Stimulated activated CD8-positive, alpha-beta memory T cell treated with anti-CD3 and anti-CD28 coated beads, Interleukin-2, amount 100 ng/mL, for 1 hour (primary cell): Measurements from ENCODE around the gene UNC5A.

Source experiments
- DNase-seq, 2 donors: peaks; one replicate each; pipeline ENCODE4 v3.0.0-alpha.2; 2020; ENCODE audit warnings: low read depth in 2 of 2

The UNC5A gene

DNA sequence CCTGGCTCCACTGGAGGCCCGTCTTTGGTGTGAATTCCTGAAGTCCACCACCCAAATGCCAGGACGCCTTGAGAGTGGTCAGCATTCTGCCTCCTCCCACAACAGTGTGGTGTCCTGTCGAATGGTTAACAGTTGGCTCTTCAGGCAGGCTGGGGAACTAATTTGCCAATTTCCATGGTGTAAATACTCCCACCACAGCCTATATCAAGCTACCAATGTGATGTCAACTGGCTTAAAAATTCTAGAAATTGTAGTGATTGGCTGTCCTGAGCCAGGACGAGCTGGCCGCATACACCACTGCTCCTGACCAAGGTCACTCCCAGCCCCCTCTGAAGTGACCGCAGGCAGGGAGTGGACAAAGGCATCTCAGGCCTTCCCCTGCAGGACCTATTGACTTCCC lies 11.1 kb downstream of the UNC5A start:
- no peak for DNase-seq

DNA sequence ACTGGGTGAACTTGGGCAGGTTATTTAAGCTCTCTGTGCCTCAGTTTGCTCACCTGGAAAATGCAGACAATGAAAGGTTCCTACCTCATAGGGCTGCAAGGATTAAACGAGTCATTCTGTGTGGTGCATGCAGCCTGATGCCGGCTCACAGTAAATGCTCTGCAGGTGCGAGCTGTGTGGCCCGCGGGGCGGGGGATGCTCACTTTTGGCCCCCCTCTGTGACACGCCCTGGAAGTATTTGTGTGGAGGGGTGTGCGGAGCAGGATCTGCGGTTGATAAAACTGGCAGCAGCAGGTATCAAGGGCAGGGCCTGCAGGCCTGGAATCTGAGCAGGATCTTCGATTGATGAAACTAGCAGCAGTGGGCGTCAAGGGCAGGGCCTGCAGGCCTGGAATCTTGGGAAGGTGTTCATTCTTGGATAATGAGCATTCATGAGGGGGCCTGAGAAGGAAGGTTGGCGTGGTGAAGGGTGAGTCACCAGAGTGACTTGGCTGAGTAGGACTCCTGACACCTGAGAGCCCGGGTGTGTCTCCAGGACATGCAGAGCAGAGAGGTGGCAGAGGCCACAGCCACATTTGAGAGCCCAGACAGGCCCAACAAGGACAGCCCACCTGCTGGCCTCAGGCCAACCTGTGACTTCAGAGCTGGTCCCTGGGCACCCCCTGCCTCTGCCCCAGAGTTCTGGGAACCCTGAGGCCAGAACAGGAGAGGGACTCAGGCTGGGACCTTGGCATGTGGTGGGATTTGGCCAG lies 11.9 kb downstream of the UNC5A start:
- no peak for DNase-seq

DNA sequence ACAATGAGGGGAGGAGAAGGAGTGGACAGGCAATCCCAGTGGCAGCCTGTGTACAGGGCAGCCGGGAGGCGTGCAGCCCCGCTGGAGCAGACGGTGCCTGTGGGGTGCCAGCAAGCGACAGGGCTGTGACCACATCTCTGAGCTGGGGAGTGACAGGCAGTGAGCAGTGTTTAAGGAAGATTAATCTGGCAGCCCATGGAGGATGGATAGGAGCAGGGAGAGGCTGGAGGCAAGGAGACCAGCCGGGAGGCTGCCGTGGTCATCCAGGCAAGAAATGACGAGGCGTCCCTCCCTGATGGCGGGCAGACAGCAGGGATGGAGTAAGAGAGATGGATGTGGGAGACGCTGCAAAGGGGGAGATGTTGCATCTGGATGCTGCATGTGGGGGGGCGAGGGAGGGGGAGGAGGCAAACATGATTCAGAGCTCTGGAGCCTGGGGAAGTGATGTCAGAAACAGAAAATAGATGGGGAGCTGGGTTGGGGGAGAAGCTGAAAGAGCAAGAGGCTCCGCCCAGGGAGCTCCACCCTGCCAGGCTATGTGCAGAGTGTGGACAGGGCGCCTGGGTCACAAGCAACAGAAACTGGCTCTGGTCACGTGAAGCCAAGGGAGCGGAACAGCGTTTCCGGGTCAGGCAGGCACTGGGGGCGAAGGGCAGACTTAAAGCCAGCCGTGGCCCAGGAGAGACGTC lies 12.6 kb downstream of the UNC5A start:
- DNase-seq = no peak

DNA sequence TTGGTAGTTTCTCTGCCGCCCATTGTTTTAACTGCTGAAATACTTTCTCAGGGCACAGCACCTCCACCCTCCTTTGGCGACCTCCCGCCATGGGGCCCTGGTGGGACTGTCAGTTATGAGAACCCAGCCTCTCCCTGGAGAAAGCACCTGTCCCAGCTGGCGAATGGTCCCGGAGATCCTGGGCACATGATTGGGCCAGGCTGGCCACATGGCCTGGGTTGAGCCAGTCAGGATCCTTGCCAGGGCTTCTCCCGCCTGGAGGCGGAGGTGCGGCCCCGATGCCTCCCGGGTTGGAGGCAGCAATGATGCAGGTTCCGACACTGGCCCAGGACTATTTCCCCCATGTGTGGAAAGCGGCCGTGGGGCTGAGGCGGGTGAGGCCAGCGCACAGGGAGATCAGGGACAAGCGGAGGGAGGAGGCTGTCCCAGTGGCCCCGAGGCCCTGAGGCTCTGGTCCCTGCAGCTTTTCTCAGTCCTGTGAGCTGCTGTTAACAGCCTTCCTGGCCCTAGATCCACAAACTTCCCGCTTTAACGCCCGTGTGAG lies 13.6 kb downstream of the UNC5A start:
- no peak for DNase-seq

DNA sequence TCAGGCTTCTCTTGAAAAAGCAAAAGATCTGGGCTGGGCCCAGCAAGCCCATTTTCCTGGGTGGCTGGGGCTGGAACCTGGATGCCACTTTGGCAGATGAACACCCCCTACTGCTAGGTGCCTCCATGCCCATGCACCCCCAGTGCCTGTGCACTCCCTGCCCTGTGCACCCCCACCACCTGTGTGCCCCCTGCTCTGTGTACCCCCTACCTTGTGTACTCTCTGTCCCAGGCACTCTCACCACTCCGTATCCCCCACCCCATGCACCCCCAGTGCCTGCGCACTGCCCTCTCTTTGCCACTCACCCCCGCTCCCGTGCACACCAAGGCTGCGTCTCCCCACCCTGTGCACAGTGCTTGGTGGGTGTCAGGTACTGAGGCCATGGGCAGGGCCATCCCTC lies 14.2 kb downstream of the UNC5A start:
- no peak for DNase-seq

DNA sequence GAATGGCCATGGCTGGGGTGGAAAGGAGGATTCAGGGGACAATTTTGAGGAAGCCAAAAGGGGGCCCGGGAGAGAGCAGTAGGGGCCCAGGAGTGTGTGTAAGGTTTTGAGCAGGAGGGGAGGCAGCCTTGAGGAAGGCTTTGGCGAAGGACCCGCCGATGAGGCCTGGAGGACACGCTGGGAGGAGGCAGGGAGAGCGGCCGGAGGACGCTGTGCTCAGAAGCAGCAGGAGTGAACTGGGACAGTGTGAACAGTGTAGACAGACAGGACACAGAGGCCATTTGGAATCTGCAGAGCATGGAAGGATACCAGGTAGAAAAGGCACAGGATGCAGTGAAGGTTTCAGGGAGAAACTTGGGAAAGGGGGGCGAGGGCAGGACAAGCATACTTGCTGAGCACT lies 14.9 kb downstream of the UNC5A start:
- DNase-seq = no peak

DNA sequence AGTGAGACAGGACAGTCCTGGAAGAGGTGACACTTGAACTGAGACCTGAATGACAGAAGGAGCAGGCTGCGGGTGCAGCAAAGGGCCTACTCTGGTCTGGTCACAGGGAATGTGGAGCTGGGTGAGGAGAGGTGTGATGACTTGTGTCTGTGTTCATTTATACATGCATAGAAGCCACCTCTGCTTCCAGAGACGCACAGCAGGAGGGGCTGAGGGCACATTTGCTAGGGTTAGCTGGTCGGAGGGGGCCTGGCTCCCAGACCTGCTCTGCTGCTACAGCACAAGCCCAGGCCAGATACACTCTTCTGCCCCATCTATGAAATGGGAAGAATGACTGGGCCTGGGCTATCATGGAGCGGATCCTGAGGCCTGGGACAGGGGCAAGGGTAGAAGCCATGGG lies 15.6 kb downstream of the UNC5A start:
- DNase-seq = no peak

DNA sequence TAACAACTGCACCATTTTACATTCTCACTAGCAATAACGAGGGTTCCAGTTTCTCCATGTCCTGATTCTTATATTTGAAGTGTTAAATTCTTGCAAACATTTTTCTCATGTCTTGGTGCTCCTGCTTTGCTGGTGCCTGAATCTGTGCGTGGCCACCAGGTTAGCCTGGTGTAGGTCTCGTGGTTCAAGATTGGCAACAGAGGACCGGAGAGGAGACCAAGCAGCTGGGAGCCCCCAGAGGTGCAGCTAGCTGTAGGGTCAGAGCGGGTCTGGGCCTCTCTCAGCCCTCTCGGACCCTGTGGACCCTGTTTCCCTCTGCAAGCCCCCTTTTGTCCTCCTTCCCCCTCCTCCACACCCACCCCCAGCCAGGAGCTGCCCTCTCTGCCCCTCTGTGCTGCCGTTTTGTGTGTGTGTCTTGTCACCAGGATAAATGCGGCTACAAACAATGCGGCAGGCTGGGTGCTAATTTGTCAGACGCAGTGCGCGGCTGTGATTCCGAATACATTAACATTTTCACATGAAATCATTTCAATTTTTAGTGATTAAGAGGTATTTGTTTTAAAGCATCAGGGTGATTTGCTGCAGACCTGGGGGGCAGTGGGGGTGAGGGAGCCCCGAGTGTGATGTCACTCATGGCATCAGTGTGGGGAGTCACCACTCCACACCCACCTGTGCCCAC lies 17.5 kb downstream of the UNC5A start:
- DNase-seq = no peak

DNA sequence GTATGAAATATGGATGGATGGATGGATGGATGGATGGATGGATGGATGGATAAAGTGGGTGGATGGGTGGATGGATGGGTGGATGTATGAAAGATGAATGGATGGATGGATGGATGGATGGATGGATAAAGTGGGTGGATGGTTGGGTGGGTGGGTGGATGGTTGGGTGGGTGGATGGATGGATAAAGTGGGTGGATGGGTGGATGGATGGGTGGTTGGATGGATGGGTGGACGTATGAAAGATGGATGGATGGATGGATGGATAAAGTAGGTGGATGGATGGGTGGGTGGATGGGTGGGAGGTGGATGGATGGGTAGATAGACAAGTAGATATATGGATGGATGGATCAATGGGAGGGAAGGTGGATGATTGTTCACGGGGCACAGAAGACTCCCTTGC lies 19.0 kb downstream of the UNC5A start:
- no peak for DNase-seq

DNA sequence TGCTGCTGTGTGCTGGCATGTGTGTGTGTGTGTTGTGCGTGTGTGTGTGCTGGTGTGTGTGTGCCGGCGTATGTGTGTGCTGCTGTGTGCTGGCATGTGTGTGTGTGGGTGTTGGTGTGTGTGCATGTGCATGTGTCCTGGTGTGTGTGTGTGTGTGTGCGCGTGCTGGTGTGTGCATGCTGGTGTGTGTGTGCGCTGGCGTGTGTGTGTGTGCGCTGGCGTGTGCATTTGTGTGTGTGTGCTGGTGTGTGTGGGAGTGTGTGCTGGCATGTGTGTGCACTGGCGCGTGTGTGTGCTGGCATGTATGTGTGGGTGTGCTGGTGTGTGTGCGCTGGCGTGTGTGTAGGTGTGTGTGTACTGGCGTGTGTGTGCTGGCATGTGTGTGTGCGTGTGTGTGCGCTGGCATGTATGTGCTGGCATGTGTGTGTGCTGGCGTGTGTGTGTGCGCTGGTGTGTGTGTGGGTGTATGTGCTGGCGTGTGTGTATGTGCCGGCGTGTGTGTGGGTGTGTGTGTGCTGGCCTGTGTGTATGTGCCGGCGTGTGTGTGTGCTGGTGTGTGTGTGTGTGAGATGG lies 20.1 kb downstream of the UNC5A start:
- DNase-seq = no peak

DNA sequence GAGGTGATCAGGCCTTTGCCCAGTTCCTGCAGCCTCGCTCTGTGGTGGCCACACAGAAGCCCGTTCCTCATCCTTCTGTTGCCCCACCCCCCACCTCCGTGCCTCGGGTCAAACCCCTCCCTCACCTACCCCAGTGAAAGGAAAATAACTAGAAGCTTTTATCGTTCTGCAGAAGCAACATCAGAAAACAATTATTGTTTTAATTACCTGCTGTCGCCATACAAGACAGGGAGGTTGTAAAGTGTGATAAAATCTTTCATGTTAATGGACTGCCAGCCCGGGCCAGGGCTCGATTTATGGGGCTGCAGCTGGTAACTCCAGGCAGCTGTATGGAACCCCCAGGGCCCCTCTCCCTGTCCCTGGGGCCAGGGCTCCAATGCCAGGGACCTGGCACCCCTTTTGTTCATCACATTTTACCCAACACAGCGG lies 20.6 kb downstream of the UNC5A start:
- DNase-seq = no peak

DNA sequence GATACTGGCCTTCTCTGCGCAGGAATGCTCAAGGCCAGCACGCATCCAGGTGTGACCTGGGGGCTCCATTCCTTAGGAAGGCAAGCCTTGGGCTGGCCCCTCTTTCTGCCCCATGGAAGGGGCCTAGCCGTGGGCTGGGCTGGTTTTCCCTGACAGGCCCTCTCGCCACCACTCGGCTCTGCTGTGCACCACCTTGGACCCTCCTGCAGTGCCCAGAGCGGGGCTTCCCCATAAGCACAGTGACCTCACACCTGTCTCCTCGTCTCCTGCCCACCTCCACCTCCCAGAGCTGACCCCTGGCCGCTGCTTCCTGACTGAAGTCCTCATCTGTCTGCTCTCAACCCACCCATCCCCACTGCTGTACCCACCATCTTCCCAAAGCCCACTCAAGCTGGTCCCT lies 21.1 kb downstream of the UNC5A start:
- no peak for DNase-seq

DNA sequence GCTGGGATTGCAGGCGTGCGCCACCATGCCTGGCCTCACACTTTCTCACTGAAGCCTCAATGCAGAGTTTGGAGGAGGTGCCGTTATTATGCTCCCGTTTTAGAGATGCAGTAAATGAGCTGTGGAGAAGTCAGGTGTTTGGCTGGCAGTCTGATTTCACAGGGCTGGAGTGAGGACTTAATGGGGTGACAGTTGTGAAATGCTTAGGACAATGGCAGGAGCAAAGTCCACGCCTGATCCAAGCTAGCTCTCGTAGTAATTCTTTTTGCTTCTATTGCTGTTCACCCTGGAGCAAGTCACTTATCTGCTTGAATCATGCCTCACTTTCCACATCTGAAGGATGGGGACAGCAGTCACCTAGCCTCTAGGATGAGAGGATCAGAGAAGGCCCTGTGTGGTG lies 21.8 kb downstream of the UNC5A start:
- no peak for DNase-seq

DNA sequence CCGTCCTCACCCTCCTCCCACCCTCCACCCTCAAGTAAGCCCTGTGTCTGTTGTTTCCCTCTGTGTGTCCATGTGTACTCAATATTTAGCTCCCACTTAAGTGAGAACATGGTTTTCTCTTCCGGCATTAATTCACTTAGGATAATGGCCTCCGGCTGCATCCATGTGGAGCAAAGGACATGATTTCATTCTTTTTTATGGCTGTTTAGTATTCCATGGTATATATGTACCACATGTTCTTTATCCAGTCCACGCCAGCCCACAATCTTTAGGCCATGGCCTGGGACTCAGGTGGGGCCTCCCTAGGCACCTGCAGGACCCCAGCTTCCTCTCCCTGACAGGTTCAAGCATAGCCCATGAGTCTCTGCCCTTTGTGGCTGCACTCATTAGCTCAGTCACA lies 22.9 kb downstream of the UNC5A start:
- no peak for DNase-seq

DNA sequence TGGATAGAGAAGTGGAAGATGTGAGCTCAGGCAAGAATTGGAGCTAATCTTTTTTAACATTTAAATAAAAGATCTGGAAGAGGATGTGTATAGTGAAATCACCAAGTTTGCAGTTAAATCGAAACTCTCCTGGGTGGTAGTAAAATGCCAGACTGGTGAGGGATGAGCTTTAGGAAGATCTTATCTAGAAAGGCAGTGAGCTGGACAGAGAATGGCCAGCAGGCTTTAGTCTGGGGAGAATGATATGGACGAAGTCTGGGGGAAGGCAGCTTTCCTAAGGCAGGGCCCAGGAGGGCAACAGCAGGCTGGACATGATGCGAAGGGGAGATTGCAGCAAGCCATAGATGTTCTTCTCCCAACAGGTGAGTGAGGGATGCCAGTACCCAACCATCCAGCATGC lies 25.6 kb downstream of the UNC5A start:
- DNase-seq = no peak

DNA sequence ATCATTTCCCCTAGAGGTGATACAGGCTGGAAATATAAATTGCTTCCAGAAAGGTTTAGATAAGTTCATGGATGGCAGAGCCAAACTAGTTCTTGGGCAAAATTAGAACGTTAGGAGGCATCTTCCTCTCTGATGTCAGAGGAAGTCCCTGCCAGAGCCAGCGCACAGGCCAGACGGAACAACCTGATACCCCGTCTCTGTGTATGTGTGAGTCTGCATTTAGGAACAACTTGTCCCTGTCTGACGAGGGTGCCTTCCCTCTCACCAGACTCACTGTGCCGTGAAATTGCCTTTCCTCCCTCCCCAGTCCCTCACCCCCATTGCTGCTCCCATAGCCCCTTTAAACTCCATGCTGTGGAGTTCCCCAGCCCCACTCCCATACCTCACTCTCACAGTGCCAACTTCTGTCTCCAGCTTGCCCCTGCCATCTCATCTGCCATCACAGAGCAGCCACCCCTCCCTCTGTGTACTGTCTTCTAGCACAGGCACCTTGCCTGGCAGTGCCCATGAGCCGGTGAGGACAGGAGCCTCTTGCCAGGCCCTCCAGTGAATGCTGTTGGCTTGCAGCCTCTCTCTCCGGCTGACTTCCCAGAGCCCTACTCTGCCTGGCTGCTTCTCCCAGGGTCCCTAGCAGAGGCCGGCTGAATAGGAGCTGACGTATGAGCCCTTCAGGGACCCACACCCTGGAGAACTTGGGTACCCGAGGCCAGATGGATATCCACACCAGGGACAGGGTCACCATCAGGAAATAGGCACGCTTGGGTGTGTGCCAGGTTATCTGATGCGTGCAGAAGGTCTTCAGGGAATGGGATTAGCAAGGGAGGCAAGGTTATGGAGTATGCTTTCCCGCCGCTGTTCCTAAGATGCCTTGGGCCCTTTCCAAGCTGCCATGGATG lies 26.7 kb downstream of the UNC5A start:
- DNase-seq = no peak

DNA sequence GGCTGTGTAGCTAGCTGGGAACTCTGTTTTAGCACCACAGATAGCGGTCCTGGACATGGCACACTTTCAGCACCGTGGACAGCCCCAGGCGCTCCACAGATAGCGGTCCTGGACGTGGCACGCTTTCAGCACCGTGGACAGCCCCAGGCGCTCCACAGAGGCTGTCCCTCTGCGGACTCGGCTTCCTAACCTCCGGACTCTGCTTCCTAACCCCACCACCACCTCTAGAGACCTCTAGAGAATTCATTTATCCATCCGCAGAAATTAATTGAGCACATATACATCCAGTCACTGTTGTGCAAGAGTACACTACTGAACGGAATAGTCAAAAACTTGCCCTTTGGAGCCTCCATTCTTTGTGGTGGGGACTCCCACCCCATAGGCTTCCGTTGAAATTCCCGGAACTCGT lies 27.4 kb downstream of the UNC5A start:
- DNase-seq = peak; percentile 14 to 40

DNA sequence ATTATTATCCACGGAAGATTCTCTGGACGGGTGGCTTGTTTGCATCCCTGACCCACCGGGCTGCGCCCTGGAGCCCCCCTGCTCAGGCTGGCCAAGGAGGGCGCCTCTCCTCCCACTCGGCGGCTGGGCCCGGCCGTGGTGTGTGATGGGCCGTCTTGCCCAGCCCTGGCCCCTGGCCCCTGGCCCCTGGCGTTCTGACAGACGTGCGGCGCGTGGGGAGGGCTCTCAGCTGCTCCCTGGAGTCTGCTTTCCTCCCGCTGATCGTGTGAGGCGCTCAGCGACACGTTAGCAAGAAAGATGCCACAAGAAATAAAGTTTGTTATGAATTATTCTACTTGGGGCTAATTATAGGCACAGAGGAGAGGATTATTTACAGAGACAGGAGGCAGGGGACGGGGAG lies 33.3 kb downstream of the UNC5A start:
- no peak for DNase-seq

DNA sequence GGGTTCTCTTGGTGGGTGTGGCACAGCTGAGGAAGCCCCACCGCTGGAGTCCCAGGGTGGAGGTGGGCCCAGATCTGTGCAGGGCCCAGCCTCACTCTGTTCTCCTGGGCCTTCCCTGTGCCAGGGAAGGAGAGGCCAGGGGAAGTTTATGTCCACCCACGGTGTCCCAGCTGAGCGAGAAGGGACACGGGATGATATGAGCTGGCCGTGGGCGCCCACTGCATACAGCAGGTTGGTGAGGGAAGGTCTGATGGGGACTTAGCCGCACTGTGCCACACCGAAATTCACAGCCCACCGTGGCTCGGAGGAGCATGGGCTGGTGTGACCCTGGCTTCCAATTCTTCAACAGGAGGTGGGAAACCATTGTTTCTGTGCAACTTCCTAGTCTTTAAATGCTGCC lies 33.9 kb downstream of the UNC5A start:
- no peak for DNase-seq

DNA sequence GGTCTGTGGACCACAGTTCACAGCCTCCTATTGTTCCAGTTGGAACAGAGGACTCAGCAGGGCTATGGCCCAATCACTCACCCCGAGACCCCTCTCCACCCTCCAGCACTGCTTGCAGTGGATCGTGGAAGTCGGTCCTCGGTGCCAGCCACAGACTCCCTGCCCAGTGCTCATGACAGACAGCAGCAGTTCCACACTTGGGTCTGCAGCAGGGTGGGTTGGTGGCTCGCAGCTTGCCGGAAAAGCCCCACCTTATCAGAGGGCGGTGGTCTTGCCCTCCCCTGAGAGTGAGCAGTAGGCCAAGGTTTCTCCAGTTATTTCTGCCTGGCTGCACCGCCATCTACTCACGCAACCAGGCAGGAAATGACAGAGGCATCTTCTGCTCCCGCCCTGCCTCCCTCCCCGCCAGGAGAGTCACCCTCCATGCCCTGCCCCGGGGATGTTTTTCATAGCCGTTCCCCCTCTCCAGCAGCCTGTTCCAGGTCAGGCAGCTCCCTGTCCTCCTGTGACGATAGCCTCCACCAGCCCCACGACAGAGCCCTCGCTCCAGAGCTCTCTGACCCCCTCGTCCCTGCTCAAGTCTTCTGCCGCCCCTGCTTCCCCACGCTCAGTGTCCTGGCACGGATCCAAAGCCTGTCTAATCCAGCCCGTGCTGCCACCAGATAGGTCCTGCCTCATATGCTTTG lies 34.5 kb downstream of the UNC5A start:
- DNase-seq = no peak

DNA sequence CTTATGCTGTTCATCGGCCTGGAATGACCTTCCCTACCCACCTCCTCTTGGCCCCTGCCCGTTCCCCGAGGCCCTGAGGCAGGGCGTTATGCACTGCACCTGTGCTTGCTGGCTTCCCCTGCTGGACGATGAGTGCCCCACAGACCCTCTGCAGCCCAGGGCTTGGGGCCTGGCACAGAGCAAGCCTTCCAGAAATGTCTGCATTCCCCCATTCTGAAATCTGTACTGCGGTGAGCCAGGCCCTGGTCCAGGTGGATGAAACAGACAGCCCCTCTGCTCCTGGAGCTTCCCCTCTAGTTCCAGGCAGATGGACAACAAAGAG lies 35.0 kb downstream of the UNC5A start:
- DNase-seq = no peak
